Measurements from ENCODE around the gene TRPV2.

The TRPV2 gene

DNA sequence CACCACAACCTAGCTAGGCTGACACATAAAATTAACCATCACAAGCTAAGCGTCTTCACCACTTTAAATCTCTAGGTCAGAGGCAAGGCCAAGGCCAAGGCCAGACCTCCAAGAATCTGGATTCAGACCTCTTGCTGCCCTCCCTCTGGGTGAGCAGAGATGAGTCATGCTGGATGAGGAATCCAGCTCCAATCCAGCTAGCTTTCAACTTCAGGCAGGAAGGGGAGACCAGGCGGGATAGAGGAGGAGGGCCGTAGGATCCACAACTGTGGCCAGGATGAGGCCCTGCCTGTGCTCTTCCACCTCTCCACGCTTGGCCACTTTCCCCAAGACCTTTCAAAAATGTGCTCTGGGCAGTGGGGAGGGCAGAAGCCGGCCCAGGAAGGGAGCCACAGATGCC is 61.9 kb downstream of the TRPV2 start:
- peak; percentile 94 for DNase-seq (ENCODE audit: low spot score)

DNA sequence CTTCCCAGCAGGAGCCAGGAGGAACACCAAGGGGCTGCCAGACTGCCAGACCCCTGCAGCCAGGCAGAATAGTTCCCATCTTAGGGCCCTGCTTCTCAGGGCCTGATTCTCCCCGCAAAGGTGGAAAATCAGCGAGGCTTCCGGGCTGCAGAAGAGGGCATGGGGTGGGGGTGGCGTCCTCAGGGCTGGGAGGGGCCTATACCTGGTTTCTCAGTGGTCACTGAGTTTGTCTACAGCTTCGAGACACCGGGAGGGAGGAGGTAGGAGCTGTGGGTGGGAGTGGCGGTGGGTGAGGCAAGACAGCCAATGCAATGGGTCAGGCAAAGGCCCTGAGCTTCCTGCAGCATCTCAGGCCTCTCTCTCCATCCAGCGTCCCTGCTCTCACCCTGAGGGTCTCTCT is 62.3 kb downstream of the TRPV2 start:
- no peak for DNase-seq (ENCODE audit: low spot score)

DNA sequence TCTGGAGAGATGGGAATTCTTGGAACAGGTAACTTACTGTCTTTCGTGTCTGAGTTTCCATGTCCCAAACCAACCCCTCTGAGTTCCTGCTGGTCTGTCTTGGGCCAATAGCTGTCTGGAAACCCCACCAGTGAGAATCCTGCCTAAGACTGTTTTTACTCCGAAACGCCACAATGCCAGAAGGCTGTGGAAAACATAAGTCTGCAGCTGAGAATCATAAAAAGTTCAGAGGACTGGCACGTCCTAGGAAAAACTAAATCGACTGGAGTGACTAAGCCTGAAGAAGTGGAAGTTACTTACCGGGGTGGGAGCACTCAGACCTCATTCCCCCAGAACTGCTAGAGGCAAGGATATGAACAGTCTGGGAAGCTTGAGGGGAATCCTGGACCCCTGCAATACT is 63.3 kb downstream of the TRPV2 start:
- peak; percentile 42 for DNase-seq (ENCODE audit: low spot score)

DNA sequence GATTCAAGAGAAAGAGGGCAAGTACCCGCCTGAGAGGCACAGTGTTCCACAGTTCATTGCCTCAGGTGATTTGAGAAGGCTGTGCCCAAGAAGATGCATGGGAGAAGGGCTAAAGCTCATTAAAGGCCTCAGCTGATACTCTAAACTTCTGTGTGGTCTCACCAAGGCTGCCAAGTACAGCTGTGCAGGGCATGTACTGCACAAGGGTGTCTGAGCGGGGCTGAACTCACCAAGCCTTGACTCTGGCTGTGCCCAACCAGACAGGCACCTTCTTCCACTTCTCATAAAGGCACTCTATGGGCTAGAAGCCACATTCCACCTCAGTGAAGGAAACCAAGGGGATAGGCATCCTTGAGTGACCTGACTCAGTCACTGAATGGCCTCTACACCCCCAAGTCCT is 63.9 kb downstream of the TRPV2 start:
- no peak for DNase-seq (ENCODE audit: low spot score)

GRCh38 chr17:16480995-16481394 is 65.6 kb downstream of the TRPV2 start:
- DNase-seq (ENCODE audit: low spot score) = no peak

DNA sequence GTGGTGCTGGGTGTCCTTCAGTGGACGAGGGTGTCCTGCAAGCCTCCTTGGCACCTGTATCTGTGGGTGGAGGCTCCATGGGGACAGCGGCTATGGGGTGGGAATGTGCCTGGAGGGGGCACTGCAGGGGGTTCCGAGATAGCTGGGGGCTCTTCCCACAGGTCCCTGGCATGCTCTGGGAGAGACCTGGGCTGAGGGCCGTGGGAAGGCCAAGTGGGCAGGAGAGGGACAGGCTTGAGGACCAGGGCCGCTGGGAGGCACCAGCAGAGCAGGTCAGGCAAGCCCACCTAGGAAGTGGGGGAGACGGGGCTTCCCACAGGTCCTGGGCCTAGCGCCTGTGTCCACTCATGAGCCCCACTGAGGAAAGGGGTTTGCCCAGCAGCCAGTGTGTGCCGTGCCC is 66.9 kb downstream of the TRPV2 start:
- DNase-seq (ENCODE audit: low spot score) = no peak

- DNase-seq (ENCODE audit: low spot score) = no peak
Measured at GRCh38 chr17:16483021-16483645, 67.8 kb downstream of the TRPV2 start.

DNA sequence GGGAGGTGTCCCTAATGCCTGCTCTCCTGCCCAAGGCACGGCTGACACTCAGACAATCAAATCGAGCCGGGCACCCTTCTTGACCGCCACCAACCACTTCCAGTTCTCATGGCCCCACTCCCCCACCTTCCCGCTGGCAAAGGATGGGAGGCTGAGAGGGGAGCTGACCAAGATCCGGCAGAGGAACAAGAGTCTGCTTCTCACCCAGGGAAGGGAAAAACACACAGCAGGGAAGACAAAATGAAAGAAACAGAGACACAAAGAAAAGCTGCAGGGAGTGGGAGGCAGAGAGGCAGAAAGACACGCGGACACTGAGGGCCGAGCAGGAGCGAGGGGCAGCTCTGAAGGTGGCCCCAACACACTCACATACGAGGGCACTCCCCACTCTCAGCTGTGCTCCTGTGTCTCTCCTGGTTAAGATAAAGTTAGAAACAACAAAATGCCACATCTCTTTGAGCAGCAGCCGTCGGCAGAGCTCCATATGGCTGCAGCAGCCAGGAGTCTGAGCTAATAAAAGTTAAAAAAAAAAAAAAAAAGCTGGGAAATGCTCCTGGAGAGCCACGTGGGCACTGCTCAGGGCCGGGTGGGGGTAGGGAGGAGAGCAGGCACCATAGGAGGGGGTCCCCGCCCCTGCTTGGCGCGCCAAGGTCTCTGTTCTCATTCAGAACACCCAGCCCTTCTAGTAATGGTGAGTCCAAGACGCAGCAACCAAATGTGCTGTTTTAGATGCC is 69.2 kb downstream of the TRPV2 start:
- no peak for DNase-seq (ENCODE audit: low spot score)
